ENCODE data around the gene PHEX. TPM values are rescaled to one million over a fixed set of nuclear protein-coding genes. Genes with fewer than 3 reads are reported as not detected.

PHEX gene
- total RNA-seq, 1 donor from 2014 or later = 0.96 TPM

- Mint-ChIP-seq H3K36me3 (peaks cover 2% of the 10 kb centered on the region), H3K27ac (peak overlapping the region; percentile 68), H3K4me1 (peaks cover 20% of the 10 kb centered on the region), H3K4me3 (no peak overlapping the region), H3K9me3 (peaks cover 24% of the 10 kb centered on the region), H3K27me3 (ENCODE audit: low read depth) (no peaks in the 10 kb centered on the region)
- TF ChIP-seq CTCF (IDR thresholded peaks at IDR 0.05; ENCODE audit: unreplicated experiment) = no peak
- DNase-seq (ENCODE audit: low spot score in 2 of 2, unreplicated experiment in 2 of 2) = no peak
Measured at GRCh38 chrX:22164770-22165388, 132.8 kb downstream of the PHEX start.

GRCh38 chrX:22165732-22166457, 133.8 kb downstream of the PHEX start:
- no peaks in the 10 kb centered on the region for H3K27me3 Mint-ChIP-seq (ENCODE audit: low read depth)
- DNase-seq (ENCODE audit: low spot score in 2 of 2, unreplicated experiment in 2 of 2) = no peak

GRCh38 chrX:22171287-22172060, 139.3 kb downstream of the PHEX start:
- TF ChIP-seq CTCF (IDR thresholded peaks at IDR 0.05; ENCODE audit: unreplicated experiment) = no peak
- no peak overlapping the region for H3K4me3 Mint-ChIP-seq
- no peak for DNase-seq (ENCODE audit: low spot score in 2 of 2, unreplicated experiment in 2 of 2)
- no peaks in the 10 kb centered on the region for H3K27me3 Mint-ChIP-seq (ENCODE audit: low read depth)
- peaks cover 19% of the 10 kb centered on the region for H3K9me3 Mint-ChIP-seq
- H3K4me1 Mint-ChIP-seq = peaks cover 19% of the 10 kb centered on the region
- no peaks in the 10 kb centered on the region for H3K36me3 Mint-ChIP-seq
- H3K27ac Mint-ChIP-seq = peak overlapping the region; percentile 77

More at GRCh38 chrX:22165732-22166457, 133.8 kb downstream of the PHEX start:
- H3K9me3 Mint-ChIP-seq = peaks cover 22% of the 10 kb centered on the region
- peaks cover 2% of the 10 kb centered on the region for H3K36me3 Mint-ChIP-seq
- peaks cover 24% of the 10 kb centered on the region for H3K4me1 Mint-ChIP-seq
- no peak for TF ChIP-seq CTCF (IDR thresholded peaks at IDR 0.05; ENCODE audit: unreplicated experiment)
- peak overlapping the region; percentile 8 for H3K27ac Mint-ChIP-seq
- no peak overlapping the region for H3K4me3 Mint-ChIP-seq

- no peak for TF ChIP-seq CTCF (IDR thresholded peaks at IDR 0.05; ENCODE audit: unreplicated experiment)
- Mint-ChIP-seq H3K4me1 (peaks cover 29% of the 10 kb centered on the region), H3K36me3 (no peaks in the 10 kb centered on the region), H3K27ac (no peak overlapping the region), H3K9me3 (peaks cover 13% of the 10 kb centered on the region), H3K4me3 (no peak overlapping the region), H3K27me3 (ENCODE audit: low read depth) (no peaks in the 10 kb centered on the region)
- no peak for DNase-seq (ENCODE audit: low spot score in 2 of 2, unreplicated experiment in 2 of 2)
Measured at GRCh38 chrX:22173966-22174365, 141.8 kb downstream of the PHEX start.

GRCh38 chrX:22177950-22178515, 145.9 kb downstream of the PHEX start:
- Mint-ChIP-seq H3K27ac (peak overlapping the region; percentile 67), H3K36me3 (peaks cover 11% of the 10 kb centered on the region), H3K27me3 (ENCODE audit: low read depth) (no peaks in the 10 kb centered on the region), H3K4me1 (peaks cover 12% of the 10 kb centered on the region), H3K9me3 (peaks cover 28% of the 10 kb centered on the region), H3K4me3 (no peak overlapping the region)
- DNase-seq (ENCODE audit: low spot score in 2 of 2, unreplicated experiment in 2 of 2) = no peak
- TF ChIP-seq CTCF (IDR thresholded peaks at IDR 0.05; ENCODE audit: unreplicated experiment) = no peak
